GM23338 (cell line): ENCODE data around the gene ZNHIT1. TPM values are rescaled to one million over a fixed set of nuclear protein-coding genes. Genes with fewer than 3 reads are reported as not detected.

Experiments
- ATAC-seq: fragments of 200-7000 bp; cut with Tn5 transposase; 3 replicates; pipeline ENCODE4 v1.9.1; 2020
- DNase-seq: peaks from one replicate; pipeline ENCODE4 v3.0.0-alpha.2; 2015; ENCODE audit warnings: low spot score
- H2AFZ ChIP-seq: fragments of 200-600 bp; sonication (generic); 2 replicates; pipeline ENCODE4 v1.8.0; 2016; ENCODE audit warnings: antibody characterized with exemption, mild to moderate bottlenecking, moderate library complexity
- H3F3A ChIP-seq: fragments of 200-600 bp; sonication (generic); replicated peaks from 2 replicates; pipeline ENCODE4 v1.8.0; 2017; ENCODE audit warnings: antibody characterized with exemption, mixed run types, low read depth
- H3K27ac ChIP-seq: fragments of 200-600 bp; sonication (generic); 2 replicates; pipeline ENCODE4 v1.6.1; 2016; ENCODE audit warnings: low read depth
- H3K27me3 ChIP-seq: fragments of 200-600 bp; sonication (generic); 2 replicates; pipeline ENCODE4 v1.8.0; 2016; ENCODE audit warnings: mild to moderate bottlenecking, mixed run types, moderate library complexity; ENCODE audit not compliant: insufficient read depth
- H3K36me3 ChIP-seq: fragments of 200-600 bp; sonication (generic); 2 replicates; pipeline ENCODE4 v1.8.0; 2016; ENCODE audit warnings: mild to moderate bottlenecking; ENCODE audit not compliant: insufficient read depth
- H3K4me1 ChIP-seq: fragments of 200-600 bp; sonication (generic); 2 replicates; pipeline ENCODE4 v1.8.0; 2016; ENCODE audit warnings: mild to moderate bottlenecking, moderate library complexity; ENCODE audit not compliant: insufficient read depth
- H3K4me2 ChIP-seq: fragments of 200-600 bp; sonication (generic); 2 replicates; pipeline ENCODE4 v1.7.1; 2017; ENCODE audit warnings: mixed run types
- H3K4me3 ChIP-seq: fragments of 200-600 bp; sonication (generic); 2 replicates; pipeline ENCODE4 v1.6.1; 2016; ENCODE audit warnings: mixed run types
- H3K79me2 ChIP-seq: fragments of 200-600 bp; sonication (generic); replicated peaks from 2 replicates; pipeline ENCODE4 v1.8.0; 2017; ENCODE audit warnings: mild to moderate bottlenecking; ENCODE audit not compliant: insufficient read depth
- H3K9me2 ChIP-seq: fragments of 200-600 bp; sonication (generic); 2 replicates; pipeline ENCODE4 v1.8.0; 2017; ENCODE audit not compliant: insufficient read depth
- H4K20me1 ChIP-seq: fragments of 200-600 bp; sonication (generic); replicated peaks from 2 replicates; pipeline ENCODE4 v1.8.0; 2017; ENCODE audit warnings: mild to moderate bottlenecking; ENCODE audit not compliant: insufficient read depth
- H3K27ac Mint-ChIP-seq: 2 replicates; pipeline ENCODE4 v1.8.0; 2020; ENCODE audit warnings: inconsistent platforms, mild to moderate bottlenecking, moderate library complexity, mixed read lengths
- H3K27me3 Mint-ChIP-seq: 3 replicates; pipeline ENCODE4 v1.8.0; 2022; ENCODE audit warnings: low read depth, mild to moderate bottlenecking, moderate library complexity, mixed read lengths, inconsistent platforms; ENCODE audit not compliant: insufficient read depth, poor library complexity
- H3K36me3 Mint-ChIP-seq: 3 replicates; pipeline ENCODE4 v1.8.0; 2021; ENCODE audit warnings: low read depth, mild to moderate bottlenecking, inconsistent platforms, moderate library complexity, mixed read lengths
- H3K4me1 Mint-ChIP-seq: 3 replicates; pipeline ENCODE4 v1.8.0; 2020; ENCODE audit warnings: mild to moderate bottlenecking, inconsistent platforms, mixed read lengths
- H3K4me3 Mint-ChIP-seq: 3 replicates; pipeline ENCODE4 v1.8.0; 2021; ENCODE audit warnings: moderate library complexity, mild to moderate bottlenecking, inconsistent platforms, mixed read lengths
- H3K9me3 Mint-ChIP-seq: 3 replicates; pipeline ENCODE4 v1.8.0; 2020; ENCODE audit warnings: moderate library complexity, mild to moderate bottlenecking, inconsistent platforms, mixed read lengths
- CREB1 ChIP-seq: fragments of 250-450 bp; sonication (Bioruptor Pico); IDR thresholded peaks from 2 replicates; pipeline ENCODE4 v1.5.0; 2020; ENCODE audit warnings: low read depth, mild to moderate bottlenecking, moderate library complexity
- ETS1 ChIP-seq: IDR thresholded peaks from 2 replicates; pipeline ENCODE4 v1.6.1; 2016; ENCODE audit warnings: antibody characterized with exemption
- EZH2 ChIP-seq: fragments of 200-600 bp; sonication (generic); IDR thresholded peaks from one replicate; pipeline ENCODE4 v1.8.0; 2017; ENCODE audit warnings: antibody characterized with exemption, mild to moderate bottlenecking, low read depth; ENCODE audit not compliant: unreplicated experiment
- EZH2phosphoT487 ChIP-seq: fragments of 200-600 bp; sonication (generic); IDR thresholded peaks from one replicate; pipeline ENCODE4 v1.8.1; 2018; ENCODE audit warnings: antibody characterized with exemption; ENCODE audit not compliant: unreplicated experiment
- POLR2AphosphoS5 ChIP-seq: IDR thresholded peaks from 2 replicates; pipeline ENCODE4 v1.6.1; 2016; ENCODE audit warnings: antibody characterized with exemption, low read depth
- polyA plus RNA-seq: library from polyadenylated mRNA; unstranded; fragments of >200 nt; fragmentation: Nextera tagmentation; extraction: Ambion mirVana; gene quantifications from 2 replicates; pipeline ENCODE4 v1.2.1, GENCODE V29; 2016
- total RNA-seq: library from RNA; depleted of rRNA; stranded (reverse); fragments of >200 nt; shearing (Covaris generic); gene quantifications from 2 replicates; pipeline ENCODE4 v1.2.3, GENCODE V29; 2014
- TF ChIP-seq, protein P1 (sequence below): IDR thresholded peaks from one replicate; pipeline ENCODE4 v1.6.1; 2018; ENCODE audit warnings: antibody characterized with exemption; ENCODE audit not compliant: unreplicated experiment

The ZNHIT1 gene
- total and polyA plus RNA-seq, 2 experiments from 2014 or later = 64.6 to 113 TPM

DNA sequence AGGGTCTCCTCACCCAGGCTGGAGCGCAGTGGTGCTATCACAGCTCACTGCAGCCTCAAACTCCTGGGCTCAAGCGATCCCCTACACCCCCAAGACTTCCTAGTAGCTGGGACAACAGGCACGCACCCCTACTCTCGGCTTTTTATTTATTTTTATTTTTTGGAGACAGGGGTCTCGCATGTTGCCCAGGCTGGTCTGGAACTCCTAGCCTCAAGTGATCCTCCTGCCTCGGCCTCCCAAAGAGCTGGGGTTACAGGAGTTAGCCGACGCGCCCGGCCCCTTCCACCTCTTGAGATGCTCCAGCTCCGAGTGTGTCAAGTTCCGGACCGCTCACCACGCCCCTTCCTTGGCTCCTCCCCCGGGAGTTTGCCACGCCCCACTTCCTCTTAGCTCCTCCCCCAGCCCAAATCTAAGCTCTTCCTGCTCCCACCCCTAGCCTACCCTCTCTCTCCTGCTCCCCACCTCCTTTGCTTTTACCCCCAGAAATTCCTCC lies 44.2 kb upstream of the ZNHIT1 start:
- Histone ChIP-seq H3K36me3 (no peaks in the 10 kb centered on the region; the same call in 1 of the 2 replicates), H3K4me3 (peak overlapping the region; percentile 64), H3K79me2 (no peaks in the 10 kb centered on the region), H3K4me2 (peak overlapping the region; percentile 98), H4K20me1 (peaks cover 3% of the 10 kb centered on the region; the same call in 1 of the 2 replicates), H3K27me3 (peaks cover 100% of the 10 kb centered on the region), H3K4me1 (peaks cover 41% of the 10 kb centered on the region), H3K27ac (no peak overlapping the region), H2AFZ (peak overlapping the region; percentile 81; the same call in 1 of the 2 replicates), H3K9me2 (no peaks in the 10 kb centered on the region), H3F3A (peaks cover 17% of the 10 kb centered on the region)
- TF ChIP-seq POLR2AphosphoS5 (no peak), EZH2 (peak; percentile 28), ETS1 (no peak)
- peak; percentile 58 for ATAC-seq
- DNase-seq = peak; percentile 91
- no peak overlapping the region for H3K27ac Mint-ChIP-seq
- peak overlapping the region; percentile 74 for H3K4me3 Mint-ChIP-seq
- no peaks in the 10 kb centered on the region; the same call in 2 of the 3 replicates for H3K36me3 Mint-ChIP-seq
- peaks cover 98% of the 10 kb centered on the region for H3K27me3 Mint-ChIP-seq
- peaks cover 42% of the 10 kb centered on the region for H3K4me1 Mint-ChIP-seq
- H3K9me3 Mint-ChIP-seq = peaks cover 4% of the 10 kb centered on the region; the same call in 2 of the 3 replicates

DNA sequence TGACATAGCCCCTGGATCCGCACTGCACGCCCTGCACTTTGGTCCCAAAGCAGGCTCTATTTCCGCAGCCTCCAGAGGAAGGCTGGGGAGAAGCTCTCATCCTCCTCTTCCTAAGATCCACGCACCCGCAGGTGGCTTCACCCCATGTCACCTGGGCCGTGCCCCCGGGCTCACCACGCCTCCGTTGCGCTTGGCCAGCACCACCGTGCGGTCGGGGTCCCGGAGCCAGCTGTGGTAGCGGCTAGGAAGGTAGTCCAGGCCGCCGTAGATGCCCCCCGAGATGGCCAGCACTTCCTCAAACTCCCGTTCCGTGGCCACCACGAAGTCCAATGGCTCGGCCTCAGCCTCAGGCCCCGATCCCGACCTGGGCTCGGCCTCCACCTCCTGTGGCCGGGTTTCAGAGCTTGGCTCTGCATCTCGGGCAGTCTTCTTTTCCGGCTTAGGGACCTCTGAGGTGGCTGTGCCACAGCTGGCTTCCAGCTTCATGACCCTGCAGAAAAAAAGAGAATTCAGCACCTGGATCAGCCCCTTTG lies 43.6 kb upstream of the ZNHIT1 start:
- no peaks in the 10 kb centered on the region; the same call in 2 of the 3 replicates for H3K36me3 Mint-ChIP-seq
- Histone ChIP-seq H4K20me1 (peaks cover 3% of the 10 kb centered on the region; the same call in 1 of the 2 replicates), H3K79me2 (no peaks in the 10 kb centered on the region), H3K4me2 (peak overlapping the region; percentile 98), H3K4me1 (peaks cover 35% of the 10 kb centered on the region), H3K36me3 (no peaks in the 10 kb centered on the region; the same call in 1 of the 2 replicates), H2AFZ (peak overlapping the region; percentile 81; the same call in 1 of the 2 replicates), H3F3A (peaks cover 17% of the 10 kb centered on the region), H3K27ac (no peak overlapping the region), H3K4me3 (peak overlapping the region; percentile 64), H3K27me3 (peaks cover 100% of the 10 kb centered on the region), H3K9me2 (no peaks in the 10 kb centered on the region)
- ATAC-seq (peak; percentile 3), DNase-seq (peak; percentile 64)
- H3K27me3 Mint-ChIP-seq = peaks cover 98% of the 10 kb centered on the region
- no peak overlapping the region for H3K27ac Mint-ChIP-seq
- no peak for TF ChIP-seq CREB1 (CRISPR knock-in tag)
- TF ChIP-seq EZH2phosphoT487 = peak; percentile 51
- no peak for TF ChIP-seq ETS1
- no peak for TF ChIP-seq POLR2AphosphoS5
- TF ChIP-seq, protein P1, sequence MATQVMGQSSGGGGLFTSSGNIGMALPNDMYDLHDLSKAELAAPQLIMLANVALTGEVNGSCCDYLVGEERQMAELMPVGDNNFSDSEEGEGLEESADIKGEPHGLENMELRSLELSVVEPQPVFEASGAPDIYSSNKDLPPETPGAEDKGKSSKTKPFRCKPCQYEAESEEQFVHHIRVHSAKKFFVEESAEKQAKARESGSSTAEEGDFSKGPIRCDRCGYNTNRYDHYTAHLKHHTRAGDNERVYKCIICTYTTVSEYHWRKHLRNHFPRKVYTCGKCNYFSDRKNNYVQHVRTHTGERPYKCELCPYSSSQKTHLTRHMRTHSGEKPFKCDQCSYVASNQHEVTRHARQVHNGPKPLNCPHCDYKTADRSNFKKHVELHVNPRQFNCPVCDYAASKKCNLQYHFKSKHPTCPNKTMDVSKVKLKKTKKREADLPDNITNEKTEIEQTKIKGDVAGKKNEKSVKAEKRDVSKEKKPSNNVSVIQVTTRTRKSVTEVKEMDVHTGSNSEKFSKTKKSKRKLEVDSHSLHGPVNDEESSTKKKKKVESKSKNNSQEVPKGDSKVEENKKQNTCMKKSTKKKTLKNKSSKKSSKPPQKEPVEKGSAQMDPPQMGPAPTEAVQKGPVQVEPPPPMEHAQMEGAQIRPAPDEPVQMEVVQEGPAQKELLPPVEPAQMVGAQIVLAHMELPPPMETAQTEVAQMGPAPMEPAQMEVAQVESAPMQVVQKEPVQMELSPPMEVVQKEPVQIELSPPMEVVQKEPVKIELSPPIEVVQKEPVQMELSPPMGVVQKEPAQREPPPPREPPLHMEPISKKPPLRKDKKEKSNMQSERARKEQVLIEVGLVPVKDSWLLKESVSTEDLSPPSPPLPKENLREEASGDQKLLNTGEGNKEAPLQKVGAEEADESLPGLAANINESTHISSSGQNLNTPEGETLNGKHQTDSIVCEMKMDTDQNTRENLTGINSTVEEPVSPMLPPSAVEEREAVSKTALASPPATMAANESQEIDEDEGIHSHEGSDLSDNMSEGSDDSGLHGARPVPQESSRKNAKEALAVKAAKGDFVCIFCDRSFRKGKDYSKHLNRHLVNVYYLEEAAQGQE = no peak
- peaks cover 37% of the 10 kb centered on the region for H3K4me1 Mint-ChIP-seq
- peak overlapping the region; percentile 74 for H3K4me3 Mint-ChIP-seq
- H3K9me3 Mint-ChIP-seq = peaks cover 4% of the 10 kb centered on the region; the same call in 2 of the 3 replicates
